ENCODE results near the gene IBA57.
"Not testable (repeated sequence)": the region's sequence is repeated elsewhere in the genome, so short reads cannot be mapped to it uniquely, and the experiment has no call there.

The IBA57 gene

DNA sequence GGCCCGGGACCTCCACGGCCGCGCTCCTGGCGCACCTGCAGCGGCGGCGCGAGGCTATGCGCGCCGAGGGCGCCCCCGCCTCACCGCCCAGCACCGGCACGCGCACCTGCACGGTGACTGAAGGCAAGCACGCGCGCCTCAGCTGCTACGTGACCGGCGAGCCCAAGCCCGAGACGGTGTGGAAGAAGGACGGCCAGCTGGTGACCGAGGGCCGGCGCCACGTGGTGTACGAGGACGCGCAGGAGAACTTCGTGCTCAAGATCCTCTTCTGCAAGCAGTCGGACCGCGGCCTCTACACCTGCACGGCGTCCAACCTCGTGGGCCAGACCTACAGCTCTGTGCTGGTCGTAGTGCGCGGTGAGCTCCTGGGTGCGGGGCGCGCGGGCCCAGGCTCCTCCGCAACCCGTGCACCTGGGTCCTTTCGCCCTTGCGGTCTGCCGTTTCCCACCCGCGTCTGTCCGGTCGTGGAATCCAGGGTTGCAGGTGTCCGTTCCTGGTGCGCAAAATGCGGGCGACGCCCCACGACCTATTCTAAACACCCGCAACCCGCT lies 46.9 kb downstream of the IBA57 start:
- no peak for FAIRE-seq
- DNase-seq (ENCODE audit: low spot score) = no peak

DNA sequence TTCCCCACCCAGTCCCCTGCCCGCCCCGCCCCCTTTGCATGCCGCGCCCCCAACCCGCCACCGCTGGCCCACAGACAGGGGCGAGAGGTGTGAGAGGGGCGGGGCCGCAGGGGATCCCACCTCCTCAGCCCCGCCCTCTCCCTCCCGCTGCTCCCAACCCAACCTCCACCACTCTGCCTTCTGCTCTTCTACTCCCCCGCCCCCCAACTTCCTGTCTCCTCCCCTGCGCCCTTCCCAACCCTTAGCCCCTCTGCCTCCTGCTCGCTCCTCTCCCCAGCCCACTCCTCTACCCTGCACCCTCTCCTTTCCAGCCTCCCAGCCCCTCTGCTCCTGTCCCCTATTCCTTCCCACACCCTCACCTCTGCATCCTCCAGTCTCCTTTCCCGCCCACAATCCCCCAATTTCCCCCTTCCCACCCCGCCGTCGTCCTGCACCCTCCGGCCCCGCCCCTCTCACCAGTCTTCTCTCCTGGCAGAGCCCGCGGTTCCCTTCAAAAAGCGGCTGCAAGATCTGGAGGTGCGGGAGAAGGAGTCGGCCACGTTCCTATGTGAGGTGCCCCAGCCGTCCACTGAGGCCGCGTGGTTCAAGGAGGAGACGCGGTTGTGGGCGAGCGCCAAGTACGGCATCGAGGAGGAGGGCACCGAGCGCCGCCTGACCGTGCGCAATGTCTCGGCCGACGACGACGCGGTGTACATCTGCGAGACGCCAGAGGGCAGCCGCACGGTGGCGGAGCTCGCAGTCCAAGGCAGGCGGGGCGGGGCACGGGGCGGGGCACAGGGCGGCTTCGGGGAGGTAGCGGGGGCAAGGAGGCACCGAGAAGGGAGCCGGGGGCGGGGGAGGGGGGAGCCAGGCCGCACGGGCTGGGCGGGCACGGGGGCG lies 47.6 kb downstream of the IBA57 start:
- FAIRE-seq (peak; percentile 98), DNase-seq (ENCODE audit: low spot score) (peak; percentile 97)

DNA sequence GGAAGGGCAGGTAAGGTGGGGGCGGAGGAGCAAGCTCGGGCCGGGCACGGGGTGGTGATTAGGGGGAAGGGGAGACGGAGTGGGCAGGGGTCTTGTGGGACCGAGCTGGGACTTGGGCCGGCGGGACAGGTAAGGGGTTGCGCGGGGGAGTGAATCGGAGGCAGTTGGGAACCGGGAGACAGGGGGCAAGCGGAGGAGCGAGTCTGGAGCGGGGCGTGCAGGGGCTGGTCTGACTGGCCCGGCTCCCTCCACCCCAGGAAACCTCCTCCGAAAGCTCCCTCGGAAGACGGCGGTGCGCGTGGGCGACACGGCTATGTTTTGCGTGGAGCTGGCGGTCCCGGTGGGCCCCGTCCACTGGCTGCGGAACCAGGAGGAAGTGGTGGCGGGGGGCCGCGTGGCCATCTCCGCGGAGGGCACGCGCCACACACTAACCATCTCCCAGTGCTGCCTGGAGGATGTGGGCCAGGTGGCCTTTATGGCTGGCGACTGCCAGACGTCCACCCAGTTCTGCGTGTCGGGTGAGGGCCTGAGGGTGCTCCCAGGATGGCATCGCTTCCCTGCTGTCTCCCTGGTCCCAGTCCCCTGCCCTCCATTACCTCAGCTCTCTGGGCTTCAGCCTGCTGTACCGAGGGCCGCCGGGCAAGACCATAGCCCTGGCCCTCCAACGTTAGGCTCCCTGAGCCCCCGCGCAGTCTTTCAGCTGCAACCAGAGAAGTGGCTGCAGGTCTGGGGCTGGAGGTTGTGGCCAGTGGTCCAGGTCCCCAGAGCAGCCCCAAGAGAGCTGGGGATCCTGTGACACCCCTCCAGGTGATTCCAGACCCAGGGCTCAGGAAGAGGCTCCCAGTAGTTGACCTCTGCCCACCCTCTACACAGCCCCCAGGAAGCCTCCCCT lies 48.6 kb downstream of the IBA57 start:
- peak; percentile 32 for FAIRE-seq
- DNase-seq (ENCODE audit: low spot score) = no peak

DNA sequence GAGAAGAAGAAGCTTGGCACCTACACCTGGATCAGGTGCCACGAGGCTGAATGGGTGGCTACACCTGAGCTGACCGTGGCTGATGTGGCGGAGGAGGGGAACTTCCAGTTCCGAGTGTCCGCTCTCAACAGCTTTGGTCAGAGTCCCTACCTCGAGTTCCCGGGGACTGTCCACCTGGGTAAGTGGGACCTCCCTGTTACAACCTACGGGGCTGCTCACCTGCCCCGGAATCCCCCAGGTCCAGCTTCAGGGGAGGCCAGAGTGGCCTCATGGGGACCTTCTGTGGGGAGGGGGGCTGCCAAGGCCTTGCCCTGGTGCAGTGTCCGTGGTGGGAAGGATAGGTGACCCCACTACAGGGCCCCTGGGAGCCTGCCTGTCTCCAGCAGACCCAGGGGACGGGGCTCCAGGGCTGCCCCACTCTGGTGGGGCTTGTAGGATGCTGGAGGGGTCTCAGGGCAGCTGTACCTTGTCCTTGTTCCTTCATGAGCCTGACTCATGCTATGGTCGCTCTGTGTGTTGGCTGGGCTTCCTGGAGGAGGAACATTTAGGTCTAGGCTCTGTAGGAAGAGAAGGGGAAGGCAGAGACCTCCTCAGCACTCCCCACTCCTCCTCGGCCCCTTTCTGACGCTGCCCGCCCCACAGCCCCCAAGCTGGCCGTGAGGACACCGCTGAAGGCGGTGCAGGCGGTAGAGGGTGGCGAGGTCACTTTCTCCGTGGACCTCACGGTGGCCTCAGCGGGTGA lies 49.5 kb downstream of the IBA57 start:
- DNase-seq (ENCODE audit: low spot score) (no peak), FAIRE-seq (no peak)

DNA sequence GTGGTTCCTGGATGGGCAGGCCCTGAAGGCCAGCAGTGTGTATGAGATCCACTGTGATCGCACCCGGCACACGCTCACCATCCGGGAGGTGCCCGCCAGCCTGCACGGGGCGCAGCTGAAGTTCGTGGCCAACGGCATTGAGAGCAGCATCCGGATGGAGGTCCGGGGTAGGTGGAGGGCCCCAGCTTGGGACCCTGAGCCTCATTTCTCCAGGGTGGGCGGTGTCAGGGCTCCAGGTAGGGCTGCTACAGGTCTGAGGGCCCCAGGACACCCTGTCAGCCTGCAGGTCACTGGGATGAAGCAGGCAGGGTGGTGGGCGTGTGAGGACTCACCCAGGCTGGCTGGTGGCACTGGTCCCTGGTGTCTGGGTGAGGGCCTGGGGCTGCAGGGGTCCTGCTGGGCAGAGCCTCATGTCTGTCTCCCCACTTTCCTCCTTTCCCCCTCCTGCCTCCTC lies 50.1 kb downstream of the IBA57 start:
- FAIRE-seq = no peak
- DNase-seq (ENCODE audit: low spot score) = no peak

DNA sequence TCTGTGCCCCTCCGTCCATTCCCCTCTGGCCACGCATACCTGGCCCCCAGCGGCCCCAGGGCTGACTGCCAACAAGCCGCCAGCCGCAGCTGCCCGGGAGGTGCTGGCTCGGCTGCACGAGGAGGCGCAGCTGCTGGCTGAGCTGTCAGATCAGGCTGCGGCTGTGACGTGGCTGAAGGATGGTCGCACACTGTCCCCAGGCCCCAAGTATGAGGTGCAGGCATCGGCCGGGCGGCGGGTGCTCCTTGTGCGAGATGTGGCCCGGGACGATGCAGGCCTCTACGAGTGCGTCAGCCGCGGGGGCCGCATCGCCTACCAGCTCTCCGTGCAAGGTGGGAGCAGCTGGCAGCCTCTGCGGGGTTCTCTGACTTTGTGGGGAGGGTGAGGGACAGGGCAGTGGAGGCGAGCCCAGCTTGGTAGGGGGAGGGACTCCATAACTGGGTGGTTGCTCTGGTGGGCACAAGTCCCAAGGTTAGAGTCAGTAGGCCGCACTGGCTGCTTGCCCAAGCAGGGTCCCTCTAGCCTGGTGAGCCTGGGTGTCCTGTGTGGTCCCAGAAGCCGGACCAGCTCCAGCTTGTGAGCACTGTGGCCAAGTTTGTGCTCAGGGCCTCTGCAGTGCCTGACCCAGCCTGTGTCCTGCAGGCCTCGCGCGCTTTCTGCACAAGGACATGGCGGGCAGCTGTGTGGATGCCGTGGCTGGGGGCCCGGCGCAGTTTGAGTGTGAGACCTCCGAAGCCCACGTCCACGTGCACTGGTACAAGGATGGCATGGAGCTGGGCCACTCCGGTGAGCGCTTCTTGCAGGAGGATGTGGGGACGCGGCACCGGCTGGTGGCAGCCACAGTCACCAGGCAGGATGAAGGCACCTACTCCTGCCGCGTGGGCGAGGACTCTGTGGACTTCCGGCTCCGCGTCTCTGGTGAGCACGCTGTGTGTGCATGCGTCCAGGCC lies 51.0 kb downstream of the IBA57 start:
- FAIRE-seq (no peak), DNase-seq (ENCODE audit: low spot score) (no peak)

DNA sequence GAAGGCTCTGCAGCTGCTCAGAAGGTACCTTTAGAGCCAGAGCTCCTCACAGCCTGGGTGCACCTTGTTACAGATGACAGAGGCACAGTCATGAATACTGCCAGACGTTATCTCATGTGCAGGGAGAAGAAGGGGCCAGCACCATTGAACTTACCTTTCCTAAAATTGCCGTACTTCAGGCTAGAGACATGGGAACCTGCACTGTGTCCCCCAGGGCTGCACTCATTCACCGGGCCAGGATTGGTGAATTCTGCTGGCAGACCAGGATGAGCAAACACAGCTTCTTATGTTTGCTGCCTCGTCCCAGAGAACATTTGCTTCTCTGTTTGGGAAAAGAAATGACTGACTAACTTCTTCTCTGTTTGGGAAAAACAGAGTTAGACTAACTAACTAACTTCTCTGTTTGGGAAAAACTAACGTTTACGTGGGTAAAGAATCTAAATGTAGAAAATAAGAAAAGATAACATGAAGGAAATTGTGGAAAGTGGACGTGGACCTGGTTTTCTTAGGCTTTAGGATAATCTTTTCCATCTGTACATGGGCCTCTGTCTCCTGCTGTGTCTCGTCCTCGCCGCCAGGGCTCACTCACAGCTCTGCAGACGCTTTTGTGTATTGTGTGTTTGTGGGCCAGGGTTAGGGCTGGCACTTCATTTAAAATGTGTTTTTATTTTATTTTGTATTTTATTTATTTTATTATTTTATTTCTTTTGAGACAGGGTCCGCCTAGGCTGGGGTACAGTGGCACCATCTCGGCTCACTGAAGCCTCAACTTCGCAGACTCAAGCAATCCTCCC lies 52.1 kb downstream of the IBA57 start:
- FAIRE-seq (no peak), DNase-seq (ENCODE audit: low spot score) (no peak)

DNA sequence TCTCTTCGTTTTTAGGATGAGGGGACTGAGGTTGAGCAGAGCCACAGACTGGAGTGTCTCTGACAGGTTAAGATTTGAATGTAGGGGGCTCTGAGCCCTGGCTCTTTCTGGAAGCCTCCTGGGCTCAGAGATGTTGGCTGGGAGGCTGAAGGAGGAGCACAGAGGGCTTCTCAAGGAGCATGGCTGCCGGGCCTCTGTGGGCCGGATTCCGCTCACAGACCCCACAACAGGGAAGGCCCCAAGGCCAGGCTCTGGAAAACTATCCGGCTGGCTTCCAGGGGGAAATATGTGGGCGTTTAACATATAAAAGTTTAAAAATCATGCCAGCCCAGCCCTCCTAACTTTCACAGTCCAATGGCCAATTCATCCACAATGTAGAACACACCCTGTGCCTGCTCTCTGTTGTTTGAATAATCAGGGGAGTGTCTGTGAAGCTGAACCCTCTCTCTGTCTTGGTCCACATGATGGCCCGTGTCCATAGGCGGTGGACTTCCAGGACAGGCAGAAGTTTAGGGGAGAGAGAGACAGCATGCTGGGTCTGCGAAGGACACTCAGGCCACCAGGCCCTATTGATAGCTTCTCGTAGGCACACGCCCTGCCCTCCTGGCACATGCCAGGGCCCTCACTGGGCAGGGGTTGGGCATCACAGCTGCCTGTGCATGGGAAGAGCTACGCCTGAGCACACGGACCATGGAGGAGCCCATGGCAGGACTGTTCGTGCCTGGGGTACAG lies 53.1 kb downstream of the IBA57 start:
- no peak for DNase-seq (ENCODE audit: low spot score)
- FAIRE-seq = no peak

DNA sequence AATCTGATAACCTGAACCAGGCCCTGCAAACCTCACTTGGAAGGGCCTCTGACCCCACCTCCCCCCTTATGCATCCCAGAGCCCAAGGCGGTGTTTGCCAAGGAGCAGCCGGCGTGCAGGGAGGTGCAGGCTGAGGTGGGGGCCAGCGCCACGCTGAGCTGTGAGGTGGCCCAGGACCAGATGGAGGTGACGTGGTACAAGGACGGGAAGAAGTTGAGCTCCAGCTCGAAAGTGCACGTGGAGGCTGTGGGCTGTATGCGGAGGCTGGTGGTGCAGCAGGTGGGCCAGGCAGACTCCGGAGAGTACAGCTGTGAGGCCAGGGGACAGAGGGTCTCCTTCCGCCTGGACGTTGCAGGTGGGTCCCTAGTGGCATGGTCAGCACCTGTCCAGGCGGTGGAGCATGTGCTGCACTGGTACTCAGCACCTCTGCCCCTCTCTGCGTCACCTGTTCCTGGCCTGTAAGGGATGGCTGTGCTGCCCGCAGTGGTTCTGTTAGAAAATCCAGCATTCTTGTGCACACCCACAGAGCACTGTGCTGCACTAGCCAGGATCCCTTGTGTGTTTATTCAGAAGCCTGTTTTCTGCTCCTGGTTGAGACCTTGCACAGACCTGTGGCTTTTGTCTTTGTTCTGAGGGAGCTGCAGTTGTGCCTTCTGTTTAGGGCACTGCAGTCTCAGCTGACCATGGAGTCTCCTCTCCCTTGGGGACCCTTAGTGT lies 53.8 kb downstream of the IBA57 start:
- no peak for DNase-seq (ENCODE audit: low spot score)
- no peak for FAIRE-seq

DNA sequence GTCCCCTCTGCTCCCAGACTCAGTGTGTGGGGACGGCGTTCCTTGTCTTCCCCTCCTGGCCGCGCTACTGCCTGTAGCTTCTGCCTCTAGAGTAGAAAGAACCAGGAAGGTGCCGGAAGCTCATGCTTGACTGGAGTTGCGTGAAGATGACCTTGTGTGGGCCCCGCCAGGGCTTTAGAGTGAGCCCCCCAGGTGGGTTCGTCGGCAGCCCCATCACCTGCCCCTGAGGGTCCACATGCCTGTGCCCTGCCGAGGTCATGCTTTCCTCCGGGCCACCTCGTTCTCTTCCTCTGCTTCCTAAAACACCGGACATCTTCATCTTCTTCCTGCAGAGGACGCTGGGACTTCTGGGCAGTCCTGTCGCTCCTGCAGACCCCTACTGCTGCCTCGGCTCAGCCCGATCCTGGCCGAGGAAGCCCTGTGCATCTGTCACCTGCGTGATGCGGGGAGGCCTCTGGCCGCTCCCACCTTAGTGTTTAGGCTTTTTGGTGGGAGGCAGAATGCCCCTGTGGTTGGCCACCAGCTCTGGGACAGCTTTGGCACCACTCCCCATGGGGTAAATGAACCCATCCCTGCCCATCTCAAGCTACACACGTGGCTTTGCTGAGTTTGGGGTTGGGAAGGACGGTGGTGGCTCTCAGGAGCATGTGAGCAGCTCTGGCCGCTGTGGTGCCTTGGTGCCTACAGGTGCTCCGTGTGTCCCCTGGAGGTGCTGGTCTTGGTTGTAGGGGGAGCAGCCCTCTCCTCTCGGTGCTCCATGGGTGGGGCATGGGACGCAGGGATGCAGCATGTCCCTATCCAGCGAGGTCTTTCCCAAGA lies 54.6 kb downstream of the IBA57 start:
- FAIRE-seq (no peak), DNase-seq (ENCODE audit: low spot score) (no peak)

DNA sequence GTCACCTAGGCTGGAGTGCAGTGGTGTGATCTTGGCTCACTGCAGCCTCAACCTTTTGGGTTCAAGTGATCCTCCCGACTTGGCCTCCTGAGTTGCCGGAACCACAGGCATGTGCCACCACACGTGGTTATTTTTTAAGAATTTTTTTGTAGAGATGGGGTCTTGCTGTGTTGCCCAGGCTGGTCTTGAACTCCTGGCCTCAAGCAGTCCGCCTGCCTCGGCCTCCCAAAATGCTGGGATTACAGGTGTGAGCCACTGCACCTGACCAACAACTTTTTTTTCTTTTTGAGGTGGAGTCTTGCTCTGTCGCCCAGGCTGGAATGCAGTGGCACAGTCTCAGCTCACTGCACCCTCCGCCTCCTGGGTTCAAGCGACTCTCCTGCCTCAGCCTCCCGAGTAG lies 55.5 kb downstream of the IBA57 start:
- DNase-seq (ENCODE audit: low spot score); FAIRE-seq: not testable (repeated sequence)

DNA sequence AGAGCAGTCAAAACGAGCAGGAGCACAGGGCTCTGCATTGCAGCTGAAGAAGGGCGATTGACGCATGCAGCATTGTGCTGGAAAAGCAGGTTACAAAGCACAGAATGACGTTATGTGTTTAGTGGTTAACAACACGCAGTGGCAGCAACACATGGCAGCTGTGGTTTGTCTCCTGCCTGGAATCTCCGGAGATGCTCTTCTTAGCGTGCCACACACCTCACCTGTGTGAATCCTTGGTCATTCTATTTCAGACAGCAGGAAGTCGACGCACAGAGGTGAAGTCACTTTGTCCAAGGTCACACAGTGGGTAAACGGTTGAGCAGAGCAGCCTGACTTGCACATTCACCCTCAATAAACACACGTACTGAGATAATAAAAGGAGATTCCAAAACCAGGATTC lies 56.9 kb downstream of the IBA57 start:
- no peak for DNase-seq (ENCODE audit: low spot score)
- FAIRE-seq = no peak

DNA sequence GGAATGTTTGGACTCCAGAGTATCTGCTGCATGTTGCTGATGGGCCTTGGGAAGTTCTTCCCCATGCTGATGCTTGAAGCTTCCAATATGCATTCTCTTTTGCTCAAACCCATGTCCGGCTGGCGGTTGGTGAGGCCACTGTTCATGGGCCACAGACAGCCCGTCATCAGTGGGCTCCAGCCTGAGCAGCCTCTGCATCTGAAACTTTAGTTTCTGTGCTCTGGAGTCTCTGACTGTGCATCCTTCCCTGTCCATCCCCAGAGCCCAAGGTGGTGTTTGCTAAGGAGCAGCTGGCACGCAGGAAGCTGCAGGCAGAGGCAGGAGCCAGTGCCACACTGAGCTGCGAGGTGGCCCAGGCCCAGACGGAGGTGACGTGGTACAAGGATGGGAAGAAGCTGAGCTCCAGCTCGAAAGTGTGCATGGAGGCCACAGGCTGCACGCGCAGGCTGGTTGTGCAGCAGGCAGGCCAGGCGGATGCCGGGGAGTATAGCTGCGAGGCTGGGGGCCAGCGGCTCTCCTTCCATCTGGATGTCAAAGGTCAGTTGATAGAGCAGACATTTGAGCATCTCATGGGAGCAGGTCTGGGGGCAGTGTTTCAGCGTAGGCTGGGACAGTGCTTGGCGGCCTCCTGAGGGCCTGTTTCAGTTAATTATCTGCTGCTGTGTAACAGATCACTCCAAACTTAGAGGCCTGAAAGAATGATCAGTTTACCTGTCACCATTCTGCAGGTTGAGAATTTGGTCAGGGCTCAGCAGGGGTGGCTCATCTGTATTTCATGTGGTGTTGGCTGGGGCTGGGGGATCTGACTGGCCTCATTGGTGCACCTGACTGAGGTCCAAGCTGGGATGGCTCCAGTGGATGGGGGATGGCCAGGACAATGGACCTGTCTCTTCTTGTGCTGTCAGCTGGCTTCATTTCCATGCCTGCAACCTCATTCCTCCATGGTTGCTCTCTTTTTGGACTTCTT lies 58.9 kb downstream of the IBA57 start:
- DNase-seq (ENCODE audit: low spot score) (no peak), FAIRE-seq (no peak)

DNA sequence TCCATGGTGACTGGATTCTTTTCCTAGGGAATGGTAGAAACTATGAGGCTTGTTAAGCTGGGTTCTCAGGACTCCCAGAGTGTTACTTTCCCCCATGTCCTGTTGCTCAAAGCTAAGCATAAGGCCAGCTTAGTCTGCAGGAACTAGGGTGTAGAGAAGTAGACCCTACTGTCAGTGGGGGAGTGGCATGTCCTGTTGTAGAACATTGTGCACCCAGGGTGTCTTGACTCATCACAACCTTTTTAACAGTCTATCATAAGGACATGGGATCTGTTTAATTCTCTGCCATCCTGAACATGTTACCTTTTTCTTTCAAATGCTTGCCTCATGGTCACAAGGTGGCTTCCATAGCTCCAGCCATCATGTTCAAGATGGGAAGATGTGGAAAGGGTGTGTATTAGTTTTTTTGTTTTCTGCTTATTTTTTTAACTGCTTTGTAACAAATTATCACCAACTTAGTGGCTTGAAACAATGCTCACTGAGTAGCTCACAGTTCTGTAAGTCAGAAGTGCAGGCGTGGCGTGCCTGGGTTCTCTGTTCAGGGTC lies 59.6 kb downstream of the IBA57 start:
- DNase-seq (ENCODE audit: low spot score) (no peak), FAIRE-seq (no peak)

DNA sequence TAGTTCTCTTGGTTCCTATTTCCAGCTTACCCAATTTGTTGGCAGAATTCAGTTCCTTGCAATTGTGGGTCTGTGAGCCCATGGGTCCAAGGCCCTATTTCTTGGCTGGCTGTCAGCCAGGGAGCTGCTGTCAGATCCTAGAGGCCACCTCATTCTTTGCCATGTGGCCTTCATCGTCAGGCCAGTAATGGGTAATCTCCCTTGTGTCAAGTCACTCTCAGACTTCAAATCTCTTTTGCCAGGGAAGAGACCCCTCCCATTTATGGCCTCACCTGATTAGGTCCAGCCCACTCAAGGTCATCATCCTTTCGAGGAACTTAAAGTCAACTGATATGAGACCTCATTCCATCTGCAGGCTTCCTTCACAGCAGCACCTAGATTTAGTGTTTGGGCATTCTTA lies 60.1 kb downstream of the IBA57 start:
- DNase-seq (ENCODE audit: low spot score) (no peak), FAIRE-seq (no peak)

Measured in urothelium cell line (cell line).